Lung (tissue), 12 donors: Measurements from ENCODE around the gene RRAS. TPM values are rescaled to one million over a fixed set of nuclear protein-coding genes. Genes with fewer than 3 reads are reported as not detected.

Experiments
- ATAC-seq: fragments of 200-7000 bp; cut with Tn5 transposase; one replicate; pipeline ENCODE4 v1.9.1; 2020; ENCODE audit warnings: moderate number of reproducible peaks; ENCODE audit not compliant: insufficient read depth, low FRiP score
- DNase-seq, 3 donors: peaks; one replicate each; pipeline ENCODE4 v3.0.0-alpha.2; 2013 to 2017
- H3K27ac ChIP-seq, 2 donors: one replicate each; pipeline ENCODE4 v1.5.1; 2013; ENCODE audit warnings: mild to moderate bottlenecking in 2 of 2, moderate library complexity in 2 of 2, control low read depth in 1 of 2, inconsistent platforms in 1 of 2, low read depth in 1 of 2, low read length in 1 of 2
- H3K27me3 ChIP-seq, 3 donors: one replicate each; pipeline ENCODE4 v1.5.1; 2013; ENCODE audit warnings: low read length in 2 of 3; ENCODE audit not compliant: control insufficient read depth in 3 of 3, insufficient read depth in 3 of 3
- H3K36me3 ChIP-seq, 4 donors: one replicate each; pipeline ENCODE4 v1.5.1; 2013; ENCODE audit warnings: low read length in 4 of 4, mild to moderate bottlenecking in 1 of 4, moderate library complexity in 1 of 4; ENCODE audit not compliant: control insufficient read depth in 4 of 4, insufficient read depth in 4 of 4
- H3K4me1 ChIP-seq, 5 donors: one replicate each; pipeline ENCODE4 v1.5.1; 2013; ENCODE audit warnings: low read length in 5 of 5, mild to moderate bottlenecking in 2 of 5, moderate library complexity in 1 of 5; ENCODE audit not compliant: control insufficient read depth in 5 of 5, insufficient read depth in 5 of 5
- H3K4me3 ChIP-seq: one replicate; pipeline ENCODE4 v1.5.1; 2013; ENCODE audit warnings: mild to moderate bottlenecking, control low read depth, moderate library complexity
- H3K9ac ChIP-seq, 2 donors: one replicate each; pipeline ENCODE4 v1.5.1; 2013; ENCODE audit warnings: low read length in 2 of 2, control low read depth in 1 of 2; ENCODE audit not compliant: insufficient read depth in 1 of 2
- H3K9me3 ChIP-seq, 4 donors: one replicate each; pipeline ENCODE4 v1.5.1; 2013; ENCODE audit warnings: low read length in 3 of 4, mild to moderate bottlenecking in 1 of 4, moderate library complexity in 1 of 4; ENCODE audit not compliant: control insufficient read depth in 4 of 4, insufficient read depth in 3 of 4
- WGBS, 2 donors: extraction: QIAGEN DNeasy Blood & Tissue Kit; methylation state at CpG; one replicate each; pipeline ENCODE4 v1.1.7; 2013; 5-methylcytosine and 5-hydroxymethylcytosine counted together
- polyA plus RNA-seq, 2 donors: library from polyadenylated mRNA; stranded (reverse); fragments of 200-250 nt; gene quantifications; one replicate each; pipeline ENCODE4 v1.2.1, GENCODE V29; 2013
- total RNA-seq, 2 donors: library from RNA; depleted of rRNA in 1 of 2; stranded (reverse); fragments of >200 nt in 1 of 2; gene quantifications; one replicate each; pipeline ENCODE4 v1.2.1, GENCODE V29; 2014 to 2021
- TF ChIP-seq, protein P1 (sequence below): IDR thresholded peaks from 2 replicates; pipeline ENCODE4 v1.5.1; 2012; ENCODE audit warnings: mild to moderate bottlenecking; ENCODE audit errors: control extremely low read depth, extremely low read depth
- donor health status: control.
- donor health status: control.
- donor health status: Bipolar disorder and iron deficiency.
- donor health status: healthy.
- donor health status: DM: yes; HTN: yes; CAD: no.

RRAS gene
- total and polyA plus RNA-seq, 4 donors = 26.3 to 180 (median 106) TPM

GRCh38 chr19:49605605-49606004 lies 34.3 kb downstream of the RRAS start:
- Histone ChIP-seq H3K27me3 (no peaks in the 10 kb centered on the region), H3K9me3 (no peaks in the 10 kb centered on the region), H3K27ac (no peak overlapping the region), H3K9ac (no peak overlapping the region), H3K36me3 (peaks cover 2 to 54% (median 35%) of the 10 kb centered on the region in 4 donors), H3K4me3 (no peak overlapping the region), H3K4me1 (no peaks in the 10 kb centered on the region)
- DNase-seq (no peak), ATAC-seq (no peak)
- TF ChIP-seq, protein P1, sequence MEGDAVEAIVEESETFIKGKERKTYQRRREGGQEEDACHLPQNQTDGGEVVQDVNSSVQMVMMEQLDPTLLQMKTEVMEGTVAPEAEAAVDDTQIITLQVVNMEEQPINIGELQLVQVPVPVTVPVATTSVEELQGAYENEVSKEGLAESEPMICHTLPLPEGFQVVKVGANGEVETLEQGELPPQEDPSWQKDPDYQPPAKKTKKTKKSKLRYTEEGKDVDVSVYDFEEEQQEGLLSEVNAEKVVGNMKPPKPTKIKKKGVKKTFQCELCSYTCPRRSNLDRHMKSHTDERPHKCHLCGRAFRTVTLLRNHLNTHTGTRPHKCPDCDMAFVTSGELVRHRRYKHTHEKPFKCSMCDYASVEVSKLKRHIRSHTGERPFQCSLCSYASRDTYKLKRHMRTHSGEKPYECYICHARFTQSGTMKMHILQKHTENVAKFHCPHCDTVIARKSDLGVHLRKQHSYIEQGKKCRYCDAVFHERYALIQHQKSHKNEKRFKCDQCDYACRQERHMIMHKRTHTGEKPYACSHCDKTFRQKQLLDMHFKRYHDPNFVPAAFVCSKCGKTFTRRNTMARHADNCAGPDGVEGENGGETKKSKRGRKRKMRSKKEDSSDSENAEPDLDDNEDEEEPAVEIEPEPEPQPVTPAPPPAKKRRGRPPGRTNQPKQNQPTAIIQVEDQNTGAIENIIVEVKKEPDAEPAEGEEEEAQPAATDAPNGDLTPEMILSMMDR = no peak
- 88 to 90% methylated on average over 7 of the region's 7 CpGs for WGBS, 2 donors

- no peaks in the 10 kb centered on the region for H3K4me1 ChIP-seq
- H3K9ac ChIP-seq = no peak overlapping the region
- no peak for ATAC-seq
- H3K27ac ChIP-seq = no peak overlapping the region
- WGBS, 2 donors = 97 to 98% methylated on average over 2 of the region's 2 CpGs
- no peaks in the 10 kb centered on the region for H3K9me3 ChIP-seq
- DNase-seq = no peak
- no peak overlapping the region for H3K4me3 ChIP-seq
- TF ChIP-seq, protein P1 = no peak
- H3K36me3 ChIP-seq = peaks cover 7 to 60% (median 36%) of the 10 kb centered on the region in 4 donors
- no peaks in the 10 kb centered on the region for H3K27me3 ChIP-seq
These were observed 37.1 kb downstream of the RRAS start for GRCh38 chr19:49602806-49603205.

DNA sequence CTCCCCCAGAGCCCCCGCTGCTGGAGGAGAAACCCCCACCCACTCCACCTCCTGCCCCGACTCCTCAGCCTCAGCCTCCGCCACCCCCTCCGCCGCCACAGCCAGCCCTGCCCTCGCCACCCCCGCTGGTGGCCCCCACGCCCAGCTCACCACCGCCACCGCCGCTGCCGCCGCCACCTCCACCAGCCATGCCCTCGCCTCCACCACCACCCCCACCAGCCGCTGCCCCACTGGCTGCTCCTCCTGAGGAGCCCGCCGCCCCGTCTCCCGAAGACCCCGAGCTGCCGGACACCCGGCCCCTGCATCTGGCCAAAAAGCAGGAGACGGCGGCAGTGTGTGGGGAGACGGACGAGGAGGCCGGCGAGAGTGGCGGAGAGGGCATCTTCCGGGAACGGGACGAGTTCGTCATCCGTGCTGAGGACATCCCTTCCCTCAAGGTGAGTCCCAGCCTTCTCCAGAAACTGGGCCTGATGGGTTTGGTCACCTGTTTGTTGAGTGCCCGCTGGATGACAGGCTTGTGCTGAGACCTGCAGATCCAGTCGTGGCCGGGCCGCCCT lies 38.4 kb downstream of the RRAS start:
- no peak for DNase-seq
- TF ChIP-seq, protein P1 = no peak
- Histone ChIP-seq H3K9ac (no peak overlapping the region), H3K27me3 (no peaks in the 10 kb centered on the region), H3K27ac (no peak overlapping the region), H3K36me3 (peaks cover 7 to 72% (median 30%) of the 10 kb centered on the region in 4 donors), H3K4me1 (no peaks in the 10 kb centered on the region), H3K9me3 (no peaks in the 10 kb centered on the region), H3K4me3 (no peak overlapping the region)
- 96% methylated on average over 38 of the region's 38 CpGs for WGBS, 2 donors
- no peak for ATAC-seq
